IgD-negative memory B cell (primary cell): Measurements from ENCODE around the gene ADTRP. TPM values are rescaled to one million over a fixed set of nuclear protein-coding genes. Genes with fewer than 3 reads are reported as not detected.

Experiments used
- H3K27ac Mint-ChIP-seq, 3 donors: one replicate each; pipeline ENCODE4 v1.8.0; 2020 to 2022; ENCODE audit warnings: mild to moderate bottlenecking in 3 of 3, mixed read lengths in 3 of 3, moderate library complexity in 1 of 3
- H3K27me3 Mint-ChIP-seq: one replicate; pipeline ENCODE4 v1.8.0; 2021; ENCODE audit warnings: mixed read lengths
- H3K36me3 Mint-ChIP-seq: one replicate; pipeline ENCODE4 v1.8.0; 2020; ENCODE audit warnings: mild to moderate bottlenecking, mixed read lengths
- H3K4me1 Mint-ChIP-seq, 3 donors: one replicate each; pipeline ENCODE4 v1.8.0; 2020 to 2022; ENCODE audit warnings: mixed read lengths in 3 of 3, mild to moderate bottlenecking in 1 of 3
- H3K4me3 Mint-ChIP-seq, 4 donors: one replicate each; pipeline ENCODE4 v1.8.0; 2020 to 2022; ENCODE audit warnings: mild to moderate bottlenecking in 4 of 4, mixed read lengths in 4 of 4, moderate library complexity in 3 of 4
- H3K9me3 Mint-ChIP-seq, 3 donors: one replicate each; pipeline ENCODE4 v1.8.0; 2020 to 2021; ENCODE audit warnings: mixed read lengths in 3 of 3, mild to moderate bottlenecking in 1 of 3
- polyA plus RNA-seq: library from polyadenylated mRNA; unstranded; fragments of 300-500 nt; fragmentation: Illumina TruSeq; gene quantifications from one replicate; pipeline ENCODE4 v1.2.3, GENCODE V29; 2021

ADTRP gene
- polyA plus RNA-seq, 1 donor from 2014 or later, result 2.2 TPM

GRCh38 chr6:11773013-11773412, 5.6 kb downstream of the ADTRP start:
- Mint-ChIP-seq H3K9me3 (peaks cover 0 to 2% (median 0%) of the 10 kb centered on the region in 3 donors), H3K4me3 (no peak overlapping the region), H3K36me3 (no peaks in the 10 kb centered on the region), H3K4me1 (peaks cover under 1 to 2% (median 2%) of the 10 kb centered on the region in 3 donors), H3K27me3 (peaks cover 7% of the 10 kb centered on the region), H3K27ac (no peak overlapping the region)

GRCh38 chr6:11772109-11772825, 6.3 kb downstream of the ADTRP start:
- H3K4me1 Mint-ChIP-seq, result peaks cover 0 to 2% (median 2%) of the 10 kb centered on the region in 3 donors
- no peak overlapping the region for H3K4me3 Mint-ChIP-seq
- no peaks in the 10 kb centered on the region for H3K36me3 Mint-ChIP-seq
- no peak overlapping the region for H3K27ac Mint-ChIP-seq
- H3K27me3 Mint-ChIP-seq, result peaks cover 10% of the 10 kb centered on the region
- H3K9me3 Mint-ChIP-seq, result peaks cover 0 to 2% (median 0%) of the 10 kb centered on the region in 3 donors

DNA sequence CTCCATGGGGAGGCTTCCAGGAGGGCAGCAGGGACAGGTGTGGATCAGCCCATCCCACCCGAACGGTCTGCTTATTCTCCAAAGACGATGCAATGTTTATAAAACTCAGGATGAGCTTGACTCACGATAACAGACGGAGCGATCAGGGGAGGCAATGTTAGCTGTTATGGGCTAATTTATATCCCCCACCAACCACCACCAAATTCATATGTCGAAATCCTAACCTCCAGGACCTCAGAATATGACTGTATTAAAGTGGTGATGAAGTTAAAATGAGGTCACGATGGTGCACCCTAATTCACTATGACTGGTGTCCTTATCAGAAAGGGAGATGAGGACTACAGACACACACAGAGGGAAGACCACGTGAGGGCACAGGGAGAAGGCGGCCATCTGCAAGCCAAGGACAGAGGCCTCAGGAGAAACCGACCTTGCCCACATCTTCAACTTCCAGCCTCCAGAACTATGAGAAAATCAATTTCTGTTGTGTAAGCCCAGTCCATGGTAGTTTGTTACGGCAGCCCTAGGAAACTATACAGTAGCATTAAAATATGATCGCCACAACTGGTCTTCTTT, 7.0 kb downstream of the ADTRP start:
- peaks cover 10% of the 10 kb centered on the region for H3K27me3 Mint-ChIP-seq
- H3K9me3 Mint-ChIP-seq, result peaks cover 0 to 2% (median 0%) of the 10 kb centered on the region in 3 donors
- H3K36me3 Mint-ChIP-seq, result no peaks in the 10 kb centered on the region
- H3K4me1 Mint-ChIP-seq, result peaks cover 0 to 2% (median 2%) of the 10 kb centered on the region in 3 donors
- no peak overlapping the region for H3K27ac Mint-ChIP-seq
- H3K4me3 Mint-ChIP-seq, result no peak overlapping the region

GRCh38 chr6:11770546-11771466, 7.8 kb downstream of the ADTRP start:
- no peak overlapping the region for H3K4me3 Mint-ChIP-seq
- H3K36me3 Mint-ChIP-seq, result no peaks in the 10 kb centered on the region
- H3K27ac Mint-ChIP-seq, result peak overlapping the region in 1 of 3 donors; percentile 40
- peaks cover 0 to 2% (median 0%) of the 10 kb centered on the region in 3 donors for H3K9me3 Mint-ChIP-seq
- peaks cover 10% of the 10 kb centered on the region for H3K27me3 Mint-ChIP-seq
- peaks cover 0 to 2% (median 2%) of the 10 kb centered on the region in 3 donors for H3K4me1 Mint-ChIP-seq

DNA sequence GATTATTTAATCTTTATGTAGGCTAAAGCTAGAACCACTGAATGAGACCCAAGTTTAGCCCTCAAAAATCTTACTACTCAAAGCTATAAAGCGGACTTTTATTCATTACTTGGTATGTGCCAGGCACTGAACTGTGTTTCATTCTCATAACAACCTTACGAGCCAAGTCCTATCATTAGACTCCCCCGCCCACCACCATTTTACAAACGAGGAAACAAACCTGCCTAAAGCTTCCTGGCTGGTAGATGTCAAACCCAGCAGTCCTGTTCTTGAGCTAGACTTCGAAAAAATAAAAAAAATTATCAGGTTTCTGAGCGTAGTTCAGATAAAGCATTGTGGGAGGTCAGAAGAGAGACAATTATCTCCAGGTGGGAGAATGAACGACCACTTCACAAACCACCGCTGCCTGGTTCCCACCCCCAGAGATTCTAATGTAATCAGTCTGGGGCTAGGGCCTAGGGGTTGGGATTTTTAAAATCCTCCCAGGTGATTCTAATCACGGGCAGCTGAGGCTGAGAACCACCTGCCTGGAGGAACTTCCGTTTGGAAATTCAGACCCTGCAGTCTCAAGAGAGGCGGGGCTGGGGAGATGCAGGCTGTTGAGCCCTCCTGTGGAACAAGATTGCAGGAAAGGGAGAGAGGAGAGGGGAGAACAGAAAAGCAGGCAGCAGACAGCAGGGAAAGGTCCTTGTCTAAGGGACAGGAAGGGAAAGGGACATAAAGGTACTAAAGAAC, 8.6 kb downstream of the ADTRP start:
- Mint-ChIP-seq H3K9me3 (peaks cover 0 to 2% (median 0%) of the 10 kb centered on the region in 3 donors), H3K4me3 (no peak overlapping the region), H3K27ac (peak overlapping the region in 1 of 3 donors; percentile 40), H3K36me3 (no peaks in the 10 kb centered on the region), H3K27me3 (peaks cover 6% of the 10 kb centered on the region), H3K4me1 (peaks cover 0 to 2% (median 2%) of the 10 kb centered on the region in 3 donors)

- Mint-ChIP-seq H3K36me3 (no peaks in the 10 kb centered on the region), H3K4me1 (peaks cover 0 to 2% (median 2%) of the 10 kb centered on the region in 3 donors), H3K27me3 (peaks cover 6% of the 10 kb centered on the region), H3K9me3 (peaks cover 0 to 2% (median 0%) of the 10 kb centered on the region in 3 donors), H3K4me3 (no peak overlapping the region), H3K27ac (no peak overlapping the region)
These were observed 9.4 kb downstream of the ADTRP start for GRCh38 chr6:11769244-11769643.

DNA sequence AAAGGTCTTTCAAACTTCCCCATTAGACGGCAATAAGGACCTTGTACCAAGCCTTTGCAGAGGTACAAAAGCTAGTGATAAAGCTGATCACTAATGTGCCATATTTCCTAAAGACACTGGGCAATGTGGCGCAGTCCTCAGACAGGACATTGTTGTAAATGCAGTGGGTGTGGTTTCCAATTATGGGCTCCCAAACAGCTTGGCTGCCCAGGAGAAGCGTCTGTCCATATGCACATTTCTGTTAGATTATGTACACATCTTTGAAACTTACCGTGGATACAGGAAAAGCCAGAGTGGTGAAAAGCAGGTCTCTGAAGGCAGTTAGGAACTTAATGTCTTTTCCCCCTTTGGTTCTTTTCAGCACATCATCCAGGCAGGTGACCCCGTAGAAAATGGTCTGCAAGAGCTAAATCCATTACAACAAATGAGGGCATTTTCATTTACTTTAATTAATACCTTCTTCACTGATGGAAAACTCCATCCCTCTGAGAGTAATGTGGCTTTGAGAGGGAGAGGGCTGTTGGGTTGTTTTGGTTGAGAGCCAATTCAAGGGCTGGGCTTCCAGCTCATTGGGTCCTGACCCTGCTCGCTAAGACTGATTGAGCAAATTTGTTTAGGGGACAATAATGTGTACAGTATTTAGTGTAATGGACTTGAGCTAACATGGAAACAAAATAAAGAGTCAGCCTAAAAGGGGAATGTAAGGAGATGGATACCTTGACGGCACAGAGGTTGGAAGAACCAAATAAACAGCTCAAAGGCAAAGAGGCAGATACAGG, 10.4 kb downstream of the ADTRP start:
- Mint-ChIP-seq H3K27me3 (peaks cover 6% of the 10 kb centered on the region), H3K27ac (no peak overlapping the region)

DNA sequence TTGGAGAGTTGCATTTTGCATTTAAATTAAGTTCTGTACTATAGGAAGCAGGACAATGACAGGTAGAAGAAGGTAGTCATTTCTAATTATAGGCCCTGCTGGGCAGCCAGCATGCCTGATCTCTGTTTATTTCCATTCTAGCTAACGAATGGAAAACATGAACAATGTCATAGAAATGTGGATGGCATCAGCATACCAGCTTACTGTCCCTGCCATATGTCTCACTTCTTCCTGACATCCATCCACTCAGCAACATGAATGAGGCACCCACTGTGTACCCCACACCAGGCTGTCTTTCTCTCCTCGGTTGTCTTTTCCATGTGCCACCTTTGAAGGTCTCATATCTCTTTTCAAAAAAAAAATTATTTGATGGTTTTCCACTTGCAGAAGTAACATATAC, 11.1 kb downstream of the ADTRP start:
- Mint-ChIP-seq H3K4me1 (peaks cover 0 to 2% (median 2%) of the 10 kb centered on the region in 3 donors), H3K9me3 (peaks cover 0 to 2% (median 0%) of the 10 kb centered on the region in 3 donors), H3K27me3 (peaks cover 6% of the 10 kb centered on the region), H3K4me3 (no peak overlapping the region), H3K36me3 (no peaks in the 10 kb centered on the region), H3K27ac (no peak overlapping the region)

More for the DNA sequence above, 10.4 kb downstream of the ADTRP start:
- no peaks in the 10 kb centered on the region for H3K36me3 Mint-ChIP-seq
- H3K4me1 Mint-ChIP-seq, result peaks cover 0 to 2% (median 2%) of the 10 kb centered on the region in 3 donors
- H3K9me3 Mint-ChIP-seq, result peaks cover 0 to 2% (median 0%) of the 10 kb centered on the region in 3 donors
- H3K4me3 Mint-ChIP-seq, result no peak overlapping the region

DNA sequence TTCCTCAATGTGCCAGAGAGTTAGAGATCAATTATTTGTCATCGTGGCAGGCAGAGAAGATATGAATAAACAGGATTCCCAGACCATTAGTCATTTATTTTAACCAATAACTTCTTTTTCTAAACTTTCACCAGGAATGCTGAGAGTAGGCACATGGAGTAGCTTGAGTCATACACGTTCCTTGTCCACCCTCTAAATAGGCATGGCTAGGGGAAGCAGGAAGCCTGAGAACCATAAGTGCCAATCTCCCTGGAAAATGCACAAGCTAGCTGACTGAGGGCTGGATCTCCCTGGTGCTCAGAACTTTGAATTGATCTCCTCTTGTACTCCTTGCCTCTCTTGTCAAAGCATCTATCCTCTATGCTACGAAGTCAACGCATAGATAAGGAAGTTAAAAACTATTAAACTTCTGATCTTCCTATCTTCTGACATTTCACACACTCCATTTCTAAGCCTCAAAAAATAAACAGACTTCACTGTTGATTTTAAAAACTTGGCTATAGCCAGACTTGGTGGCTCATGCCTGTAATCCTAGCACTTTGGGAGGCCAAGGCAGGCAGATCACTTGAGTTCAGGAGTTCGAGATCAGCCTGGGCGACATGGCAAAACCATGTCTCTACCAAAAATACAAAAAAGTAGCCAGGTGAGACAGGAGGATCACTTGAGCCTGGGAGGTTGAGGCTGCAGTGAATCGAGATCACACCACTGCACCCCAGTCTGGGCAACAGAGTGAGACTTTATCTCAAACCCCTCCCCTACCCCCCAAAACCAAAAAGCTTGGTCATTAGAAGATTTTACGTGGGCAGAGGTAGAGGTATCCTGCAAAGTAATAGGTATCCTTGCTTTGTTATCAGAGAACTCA, 11.8 kb downstream of the ADTRP start:
- peaks cover 5% of the 10 kb centered on the region for H3K27me3 Mint-ChIP-seq

GRCh38 chr6:11766043-11766442, 12.6 kb downstream of the ADTRP start:
- H3K36me3 Mint-ChIP-seq, result no peaks in the 10 kb centered on the region
- H3K9me3 Mint-ChIP-seq, result no peaks in the 10 kb centered on the region
- H3K4me3 Mint-ChIP-seq, result no peak overlapping the region
- H3K27me3 Mint-ChIP-seq, result peaks cover 5% of the 10 kb centered on the region
- H3K4me1 Mint-ChIP-seq, result peaks cover 0 to 2% (median 2%) of the 10 kb centered on the region in 3 donors
- H3K27ac Mint-ChIP-seq, result no peak overlapping the region

More for the DNA sequence above, 11.8 kb downstream of the ADTRP start:
- peaks cover 0 to 2% (median 2%) of the 10 kb centered on the region in 3 donors for H3K4me1 Mint-ChIP-seq
- no peaks in the 10 kb centered on the region for H3K36me3 Mint-ChIP-seq
- no peak overlapping the region for H3K4me3 Mint-ChIP-seq
- H3K9me3 Mint-ChIP-seq, result no peaks in the 10 kb centered on the region
- H3K27ac Mint-ChIP-seq, result no peak overlapping the region

DNA sequence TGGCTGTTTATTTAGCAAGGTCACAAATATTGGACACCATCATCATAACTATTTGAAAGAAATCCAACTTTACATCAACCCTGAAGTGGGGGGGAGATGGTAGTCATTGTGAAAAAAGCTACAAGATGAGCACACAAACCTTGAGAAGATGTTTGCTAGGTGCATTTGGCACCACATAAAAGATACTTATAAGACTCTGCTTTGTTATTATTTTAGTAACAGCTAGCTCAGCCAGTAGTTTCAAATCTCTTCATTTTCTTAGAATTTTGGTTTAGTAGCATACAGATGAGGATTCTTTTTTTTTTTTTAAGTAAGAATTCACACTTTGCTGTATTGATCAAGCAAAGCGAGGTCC, 14.4 kb downstream of the ADTRP start:
- Mint-ChIP-seq H3K4me1 (peaks cover 0 to 2% (median 0%) of the 10 kb centered on the region in 3 donors), H3K27me3 (peaks cover 6% of the 10 kb centered on the region), H3K9me3 (no peaks in the 10 kb centered on the region), H3K36me3 (no peaks in the 10 kb centered on the region), H3K27ac (no peak overlapping the region), H3K4me3 (no peak overlapping the region)

- Mint-ChIP-seq H3K27ac (no peak overlapping the region), H3K36me3 (no peaks in the 10 kb centered on the region), H3K27me3 (peaks cover 6% of the 10 kb centered on the region)
These were observed 14.9 kb downstream of the ADTRP start for GRCh38 chr6:11763460-11764249.

More at GRCh38 chr6:11763460-11764249, 14.9 kb downstream of the ADTRP start:
- peaks cover 0 to 2% (median 0%) of the 10 kb centered on the region in 3 donors for H3K4me1 Mint-ChIP-seq
- no peaks in the 10 kb centered on the region for H3K9me3 Mint-ChIP-seq
- H3K4me3 Mint-ChIP-seq, result no peak overlapping the region
